ENCODE results near the gene GRK5.
"Not testable (repeated sequence)": the region's sequence is repeated elsewhere in the genome, so short reads cannot be mapped to it uniquely, and the experiment has no call there.

The GRK5 gene

GRCh38 chr10:119447823-119448546 is 240.6 kb downstream of the GRK5 start:
- no peak for DNase-seq

GRCh38 chr10:119448628-119449584 is 241.5 kb downstream of the GRK5 start:
- DNase-seq: no peak

- DNase-seq: no peak
Observed at GRCh38 chr10:119449760-119450461, 242.5 kb downstream of the GRK5 start.

GRCh38 chr10:119450606-119451299 is 243.4 kb downstream of the GRK5 start:
- no peak for DNase-seq

- DNase-seq: no peak
Observed at GRCh38 chr10:119451300-119451896, 244.0 kb downstream of the GRK5 start.

GRCh38 chr10:119452396-119452795 is 245.0 kb downstream of the GRK5 start:
- DNase-seq: no peak

GRCh38 chr10:119453313-119453712 is 245.9 kb downstream of the GRK5 start:
- no peak for DNase-seq

GRCh38 chr10:119454316-119454715 is 246.9 kb downstream of the GRK5 start:
- DNase-seq: no peak

- DNase-seq: no peak
Observed at GRCh38 chr10:119454990-119455389, 247.6 kb downstream of the GRK5 start.

- DNase-seq: no peak
Observed at GRCh38 chr10:119455609-119456434, 248.5 kb downstream of the GRK5 start.

GRCh38 chr10:119456435-119456810 is 249.1 kb downstream of the GRK5 start:
- DNase-seq: no peak

- no peak for DNase-seq
Observed at GRCh38 chr10:119457966-119458766, 250.8 kb downstream of the GRK5 start.

GRCh38 chr10:119459681-119460340 is 252.4 kb downstream of the GRK5 start:
- no peak for DNase-seq

GRCh38 chr10:119460369-119461195 is 253.2 kb downstream of the GRK5 start:
- no peak for DNase-seq

GRCh38 chr10:119461380-119461779 is 254.0 kb downstream of the GRK5 start:
- no peak for DNase-seq

- no peak for DNase-seq
Observed at GRCh38 chr10:119461923-119462322, 254.6 kb downstream of the GRK5 start.

GRCh38 chr10:119462773-119463172 is 255.4 kb downstream of the GRK5 start:
- no peak for DNase-seq

- DNase-seq: not testable (repeated sequence)
Observed at GRCh38 chr10:119463195-119463594, 255.8 kb downstream of the GRK5 start.

- DNase-seq: no peak
Observed at GRCh38 chr10:119465085-119465484, 257.7 kb downstream of the GRK5 start.
